K562 (cell line): Measurements from ENCODE around the gene CRYGC. TPM values are rescaled to one million over a fixed set of nuclear protein-coding genes. Genes with fewer than 3 reads are reported as not detected.
"Not testable (repeated sequence)": the region's sequence is repeated elsewhere in the genome, so short reads cannot be mapped to it uniquely, and the experiment has no call there.

ENCODE experiments used
- ATAC-seq: fragments of 200-7000 bp; cut with Tn5 transposase; 3 replicates; pipeline ENCODE4 v1.9.1; 2020; ENCODE audit warnings: moderate library complexity
- BruUV-seq: library from RNA; stranded (reverse); fragments of 400-500 nt; replicated peaks from 2 replicates; lab custom pipeline; 2021; lab: Mats Ljungman, UMichigan
- CTCF ChIA-PET: fragments of 300-600 bp; formaldehyde crosslinking; extraction: SDS; loops from one replicate; lab custom pipeline; 2021; ENCODE audit warnings: low intra/inter-chr PET ratio; lab: Yijun Ruan, JAX
- POLR2A ChIA-PET: fragments of 300-600, 350-650 bp; sonication (Branson Sonifier 250); formaldehyde crosslinking; extraction: SDS; loops from one replicate; lab custom pipeline; 2021; ENCODE audit warnings: antibody characterized with exemption, inconsistent platforms; lab: Yijun Ruan, JAX
- DNase-seq, 4 experiments: peaks; one replicate each; pipeline versions ENCODE4 v3.0.0 to v3.0.0-alpha.2; 2011 to 2018; ENCODE audit warnings: low spot score in 3 of 4, mixed read lengths in 3 of 4; ENCODE audit errors: extremely low read depth in 1 of 4
- FAIRE-seq: peaks from 2 replicates; lab custom pipeline; 2011; peaks lifted over from hg19 to GRCh38; lab: Jason Lieb, UNC
- H2AFZ ChIP-seq: 2 replicates; pipeline ENCODE4 v1.6.0; 2011; ENCODE audit warnings: low read depth, low read length, control low read depth, inconsistent platforms
- H3K27ac ChIP-seq: fragments of 200-600 bp; 3 replicates; pipeline ENCODE4 v1.8.0; 2011; ENCODE audit warnings: low read depth, mild to moderate bottlenecking, control low read depth, inconsistent platforms, low read length, moderate library complexity, mixed read lengths; ENCODE audit errors: extremely low read depth
- H3K27me3 ChIP-seq, 2 experiments: fragments of 300-600 bp in 1 of 2; 2 replicates in 1 of 2; 3 replicates in 1 of 2; pipeline versions ENCODE4 v1.6.0 to v1.8.0; 2011; ENCODE audit warnings: inconsistent platforms in 2 of 2, low read length in 2 of 2, mild to moderate bottlenecking in 1 of 2, mixed read lengths in 1 of 2, moderate library complexity in 1 of 2; ENCODE audit not compliant: control insufficient read depth in 2 of 2, insufficient read depth in 2 of 2
- H3K36me3 ChIP-seq: fragments of 300-600 bp; 3 replicates; pipeline ENCODE4 v1.8.0; 2011; ENCODE audit warnings: mild to moderate bottlenecking, low read length, inconsistent platforms; ENCODE audit not compliant: control insufficient read depth, insufficient read depth
- H3K4me1 ChIP-seq, 2 experiments: fragments of 200-600 bp in 1 of 2; replicated peaks in 1 of 2; 2 replicates in 1 of 2; 3 replicates in 1 of 2; pipeline versions ENCODE4 v1.5.1 to v1.8.0; 2011; ENCODE audit warnings: inconsistent platforms in 2 of 2, low read length in 2 of 2, mild to moderate bottlenecking in 1 of 2, mixed read lengths in 1 of 2, moderate library complexity in 1 of 2; ENCODE audit not compliant: control insufficient read depth in 2 of 2, insufficient read depth in 2 of 2
- H3K4me2 ChIP-seq: 2 replicates; pipeline ENCODE4 v1.6.1; 2011; ENCODE audit warnings: low read length, control low read depth, inconsistent platforms, mixed read lengths; ENCODE audit not compliant: insufficient read depth
- H3K4me3 ChIP-seq: fragments of 200-600 bp; sonication (generic), shearing (Covaris generic); 2 replicates; pipeline ENCODE4 v1.5.1; 2016; ENCODE audit warnings: control low read depth, inconsistent platforms
- H3K79me2 ChIP-seq: fragments of 200-600 bp; 3 replicates; pipeline ENCODE4 v1.8.0; 2011; ENCODE audit warnings: low read length, inconsistent platforms; ENCODE audit not compliant: control insufficient read depth, insufficient read depth
- H3K9ac ChIP-seq, 2 experiments: 2 replicates each; pipeline versions ENCODE4 v1.6.0 to v1.6.1; 2011; ENCODE audit warnings: low read depth in 2 of 2, low read length in 2 of 2, control low read depth in 1 of 2, inconsistent platforms in 1 of 2, mild to moderate bottlenecking in 1 of 2, mixed read lengths in 1 of 2; ENCODE audit not compliant: insufficient read depth in 1 of 2
- H3K9me1 ChIP-seq: one replicate; pipeline ENCODE4 v1.6.0; 2011; ENCODE audit warnings: inconsistent platforms, mild to moderate bottlenecking, low read length, moderate library complexity; ENCODE audit not compliant: control insufficient read depth, insufficient read depth
- H3K9me3 ChIP-seq: replicated peaks from 2 replicates; pipeline ENCODE4 v1.5.1; 2011; ENCODE audit warnings: low read depth, low read length, inconsistent platforms; ENCODE audit not compliant: control insufficient read depth, insufficient read depth
- H4K20me1 ChIP-seq: replicated peaks from 2 replicates; pipeline ENCODE4 v1.6.1; 2011; ENCODE audit warnings: low read length, inconsistent platforms, mixed read lengths; ENCODE audit not compliant: control insufficient read depth, insufficient read depth
- E2F3 ChIP-seq: fragments of 250-450 bp; sonication (Bioruptor Pico); IDR thresholded peaks from 2 replicates; pipeline ENCODE4 v1.4.0; 2020; ENCODE audit warnings: mild to moderate bottlenecking
- ERF ChIP-seq: fragments of 450-650 bp; formaldehyde crosslinking; IDR thresholded peaks from 2 replicates; pipeline ENCODE4 v1.4.0; 2020; ENCODE audit warnings: mild to moderate bottlenecking, mixed read lengths
- EWSR1 ChIP-seq: fragments of 450-650 bp; IDR thresholded peaks from 2 replicates; pipeline ENCODE4 v1.6.1; 2018; ENCODE audit warnings: borderline replicate concordance, mild to moderate bottlenecking, low read depth, moderate library complexity; ENCODE audit not compliant: partially characterized antibody
- HDAC3 ChIP-seq: fragments of 450-650 bp; IDR thresholded peaks from 2 replicates; pipeline ENCODE4 v1.6.1; 2018; ENCODE audit warnings: borderline replicate concordance, mild to moderate bottlenecking, moderate library complexity; ENCODE audit not compliant: partially characterized antibody
- HNRNPLL ChIP-seq: fragments of 200-400 bp; formaldehyde crosslinking; IDR thresholded peaks from 2 replicates; pipeline ENCODE4 v1.6.1; 2017; ENCODE audit warnings: low read length, low read depth, mild to moderate bottlenecking; ENCODE audit not compliant: poor library complexity, severe bottlenecking
- MTA1 ChIP-seq: fragments of 450-650 bp; IDR thresholded peaks from 2 replicates; pipeline ENCODE4 v1.6.1; 2017; ENCODE audit warnings: borderline replicate concordance
- NFXL1 ChIP-seq: fragments of 450-650 bp; formaldehyde crosslinking; IDR thresholded peaks from 2 replicates; pipeline ENCODE4 v1.4.0; 2021; ENCODE audit warnings: mild to moderate bottlenecking
- TBP ChIP-seq: optimal IDR thresholded peaks from 2 replicates; pipeline ENCODE3; 2011; ENCODE audit warnings: low read depth, low read length, improper control_type of control experiment
- YBX1 ChIP-seq: fragments of 450-650 bp; IDR thresholded peaks from 2 replicates; pipeline ENCODE4 v1.7.1; 2016; ENCODE audit warnings: mild to moderate bottlenecking
- ZNF431 ChIP-seq: sonication (generic); formaldehyde crosslinking; IDR thresholded peaks from 2 replicates; pipeline ENCODE4 v1.8.0; 2022; ENCODE audit warnings: mild to moderate bottlenecking, missing genetic modification reagents
- ZNF609 ChIP-seq: sonication (generic); formaldehyde crosslinking; IDR thresholded peaks from 2 replicates; pipeline ENCODE4 v1.8.1; 2023; ENCODE audit warnings: missing genetic modification reagents, mild to moderate bottlenecking, borderline replicate concordance
- WGBS: fragments of 100-300 bp; shearing (Covaris generic); methylation state at CpG from one replicate; pipeline ENCODE4 v1.1.6; 2016; ENCODE audit warnings: low coverage, mixed read lengths; ENCODE audit not compliant: insufficient coverage; ENCODE audit errors: missing lambda C conversion rate; 5-methylcytosine and 5-hydroxymethylcytosine counted together
- in situ Hi-C: fragments of 300-500 bp; cut with MboI; formaldehyde crosslinking; loops from 4 replicates; pipeline ENCODE4 v1.15.0; 2018; ENCODE audit warnings: inconsistent platforms, mixed read lengths
- intact Hi-C: fragments of 100-400 bp; cut with micrococcal nuclease; formaldehyde crosslinking; loops from 2 replicates; pipeline ENCODE4 v1.14.2; 2022
- polyA plus RNA-seq, 8 experiments: library from polyadenylated mRNA; depleted of rRNA in 4 of 8; stranded (reverse) in 5 of 8; unstranded in 3 of 8; fragments of >200 nt; fragmentation: Nextera tagmentation in 2 of 8; fragmentation: Illumina TruSeq in 1 of 8; extraction: Ambion mirVana in 2 of 8; extraction: Trizol in 1 of 8; gene quantifications; 2 replicates each; pipeline versions ENCODE4 v1.2.1 to v1.2.3, GENCODE V29; 2011 to 2014; ENCODE audit warnings: inconsistent platforms in 1 of 8, missing spikeins in 1 of 8
- total RNA-seq, 7 experiments: library from RNA; depleted of rRNA in 6 of 7; stranded (reverse); fragments of >200 nt in 6 of 7; fragmentation: Illumina TruSeq in 2 of 7; extraction: Trizol in 2 of 7; gene quantifications; 2 replicates each; pipeline versions ENCODE4 v1.2.1 to v1.2.3, GENCODE V29; 2011 to 2021; ENCODE audit warnings: low replicate concordance in 1 of 7

The CRYGC gene
- total and polyA plus RNA-seq, 9 of the 15 experiments (the other 6 are each of a cell fraction or from before 2014, with no cell fraction given) = not detected

GRCh38 chr2:208112969-208113368, 16.7 kb downstream of the CRYGC start (continued):
- TF ChIP-seq ERF = no peak
- no peak for TF ChIP-seq TBP
- TF ChIP-seq E2F3 (CRISPR knock-in tag) = no peak
- TF ChIP-seq HDAC3 = no peak
- TF ChIP-seq NFXL1 (CRISPR knock-in tag) = no peak

- H3K9ac ChIP-seq, H3K4me1 ChIP-seq, in situ Hi-C loops, H3K27ac ChIP-seq, H3K4me2 ChIP-seq, H3K4me3 ChIP-seq, BruUV-seq, ATAC-seq, H3K9me3 ChIP-seq, H3K36me3 ChIP-seq, H2AFZ ChIP-seq, FAIRE-seq, H3K27me3 ChIP-seq, intact Hi-C loops, POLR2A ChIA-PET, H4K20me1 ChIP-seq, H3K79me2 ChIP-seq, H3K9me1 ChIP-seq, DNase-seq, CTCF ChIA-PET: not testable (repeated sequence)
- WGBS = 79% methylated on average over 10 of the region's 36 CpGs
Measured at GRCh38 chr2:208112273-208112745, 17.3 kb downstream of the CRYGC start.

GRCh38 chr2:208103616-208104015, 26.0 kb downstream of the CRYGC start:
- no peaks in the 10 kb centered on the region for H3K9me1 ChIP-seq
- no peaks in the 10 kb centered on the region for H4K20me1 ChIP-seq
- no peak overlapping the region for H2AFZ ChIP-seq
- in situ Hi-C loops (no loop called here), intact Hi-C loops (loop anchor here (2.0 to 5.0 kb wide), 2 partner anchors 71 to 164 kb away; partner anchors contain the start of gene PIKFYVE)
- H3K9ac ChIP-seq = no peak overlapping the region
- ChIA-PET POLR2A (no interaction called here), CTCF (interaction anchor here (0.7 kb wide), 1 partner anchor 9 kb away, joined by 5 read pairs; no protein-coding TSS in a partner anchor)
- no peaks in the 10 kb centered on the region for H3K4me1 ChIP-seq
- no peak for FAIRE-seq
- no peak for DNase-seq
- 67% methylated on average over 3 of the region's 3 CpGs for WGBS
- ATAC-seq = no peak
- H3K27ac ChIP-seq = no peak overlapping the region
- H3K27me3 ChIP-seq = no peaks in the 10 kb centered on the region
- H3K9me3 ChIP-seq = no peaks in the 10 kb centered on the region
- no TSS peak for BruUV-seq
- H3K36me3 ChIP-seq = no peaks in the 10 kb centered on the region
- no peak for TF ChIP-seq HNRNPLL
- no peak for TF ChIP-seq EWSR1
- no peak for TF ChIP-seq ZNF609 (CRISPR knock-in tag)
- TF ChIP-seq YBX1 = no peak
- no peak for TF ChIP-seq ZNF431
- no peak for TF ChIP-seq MTA1
- no peak overlapping the region for H3K4me3 ChIP-seq
- H3K79me2 ChIP-seq = no peaks in the 10 kb centered on the region
- no peak overlapping the region for H3K4me2 ChIP-seq
